Measurements from ENCODE around the gene LHFPL2. TPM values are rescaled to one million over a fixed set of nuclear protein-coding genes. Genes with fewer than 3 reads are reported as not detected.

Gene LHFPL2
- total RNA-seq, 1 donor from 2014 or later = 40.6 TPM

GRCh38 chr5:78561261-78561660 is 87.3 kb downstream of the LHFPL2 start:
- Histone ChIP-seq H3K9me3 (no peaks in the 10 kb centered on the region), H3K27me3 (ENCODE audit: low read depth) (no peaks in the 10 kb centered on the region), H3K27ac (no peak overlapping the region), H3K4me3 (no peak overlapping the region), H3K4me1 (no peaks in the 10 kb centered on the region), H3K36me3 (no peaks in the 10 kb centered on the region)
- DNase-seq = no peak
- intact Hi-C loops (cut with DNase I) = no loop called here
- TF ChIP-seq CTCF (IDR thresholded peaks at IDR 0.05) = no peak
- ATAC-seq = no peak

- ATAC-seq (no peak), DNase-seq (no peak)
- Histone ChIP-seq H3K36me3 (no peaks in the 10 kb centered on the region), H3K27ac (no peak overlapping the region), H3K27me3 (ENCODE audit: low read depth) (no peaks in the 10 kb centered on the region), H3K4me3 (no peak overlapping the region), H3K4me1 (no peaks in the 10 kb centered on the region), H3K9me3 (no peaks in the 10 kb centered on the region)
- intact Hi-C loops (cut with DNase I) = no loop called here
- no peak for TF ChIP-seq CTCF (IDR thresholded peaks at IDR 0.05)
These were observed 88.3 kb downstream of the LHFPL2 start for GRCh38 chr5:78560000-78560855.

GRCh38 chr5:78557601-78558000 is 91.0 kb downstream of the LHFPL2 start:
- no peaks in the 10 kb centered on the region for H3K4me1 ChIP-seq
- H3K27ac ChIP-seq = no peak overlapping the region
- intact Hi-C loops (cut with DNase I) = no loop called here
- no peaks in the 10 kb centered on the region for H3K36me3 ChIP-seq
- no peaks in the 10 kb centered on the region for H3K9me3 ChIP-seq
- DNase-seq (no peak), ATAC-seq (no peak)
- no peak overlapping the region for H3K4me3 ChIP-seq
- TF ChIP-seq CTCF (IDR thresholded peaks at IDR 0.05) = no peak
- H3K27me3 ChIP-seq (ENCODE audit: low read depth) = no peaks in the 10 kb centered on the region

GRCh38 chr5:78555870-78556269 is 92.7 kb downstream of the LHFPL2 start:
- TF ChIP-seq CTCF (IDR thresholded peaks at IDR 0.05) = no peak
- H3K27ac ChIP-seq = no peak overlapping the region
- H3K9me3 ChIP-seq = no peaks in the 10 kb centered on the region
- no peaks in the 10 kb centered on the region for H3K36me3 ChIP-seq
- no peak for DNase-seq
- no peak overlapping the region for H3K4me3 ChIP-seq
- intact Hi-C loops (cut with DNase I) = no loop called here
- H3K4me1 ChIP-seq = no peaks in the 10 kb centered on the region
- H3K27me3 ChIP-seq (ENCODE audit: low read depth) = no peaks in the 10 kb centered on the region
- ATAC-seq = no peak

- Histone ChIP-seq H3K4me3 (no peak overlapping the region), H3K9me3 (no peaks in the 10 kb centered on the region), H3K27me3 (ENCODE audit: low read depth) (no peaks in the 10 kb centered on the region), H3K4me1 (no peaks in the 10 kb centered on the region), H3K27ac (no peak overlapping the region), H3K36me3 (no peaks in the 10 kb centered on the region)
- intact Hi-C loops (cut with DNase I) = no loop called here
- DNase-seq (no peak), ATAC-seq (no peak)
- no peak for TF ChIP-seq CTCF (IDR thresholded peaks at IDR 0.05)
These were observed 93.9 kb downstream of the LHFPL2 start for GRCh38 chr5:78554670-78555069.
